Measurements from ENCODE around the gene OTUD5. TPM values are rescaled to one million over a fixed set of nuclear protein-coding genes. Genes with fewer than 3 reads are reported as not detected.

Gene OTUD5
- polyA plus RNA-seq, 1 donor = 35.3 TPM

DNA sequence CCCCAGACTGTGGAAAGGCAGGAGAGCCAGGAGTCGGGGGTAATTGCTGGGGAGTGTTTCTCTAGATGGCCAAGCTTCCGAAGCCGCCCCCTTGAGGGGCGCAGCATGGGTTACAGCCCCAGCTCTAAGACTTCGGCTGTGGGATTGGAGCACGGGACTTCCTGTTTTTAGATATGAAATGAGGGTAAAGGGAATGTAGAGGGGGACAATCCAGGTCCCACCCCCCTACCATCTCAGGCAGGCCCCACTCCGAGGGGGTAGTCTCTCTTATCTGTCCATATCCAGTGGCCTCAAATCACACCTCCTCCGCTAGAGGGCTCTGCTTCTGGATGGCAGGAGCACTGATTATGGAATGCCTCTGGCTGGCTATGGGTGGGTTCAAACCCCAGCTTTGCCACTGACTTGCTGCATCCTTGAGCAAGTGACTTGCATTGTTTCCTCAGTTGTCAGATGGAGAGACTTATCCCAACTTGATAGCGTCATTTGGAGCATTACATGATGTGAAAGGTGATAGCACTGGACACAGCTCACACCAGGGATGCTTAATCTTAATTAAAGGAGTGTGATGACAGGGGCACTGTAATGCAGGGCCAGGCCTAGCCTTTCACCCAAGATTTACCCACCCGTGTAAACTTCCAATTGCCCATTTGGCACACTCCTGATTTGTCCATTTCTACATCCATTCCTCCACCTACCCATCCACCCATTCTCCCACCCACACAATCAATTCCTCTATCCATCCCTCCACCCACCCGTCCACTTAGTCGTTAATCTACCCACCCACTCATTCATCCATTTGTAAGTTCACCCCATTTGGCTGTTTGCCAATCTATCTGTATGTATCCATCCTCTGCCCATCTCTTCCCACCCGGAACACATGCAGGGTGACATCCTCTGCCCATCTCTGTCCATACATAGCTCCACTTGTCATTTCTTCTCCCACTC is 15.1 kb upstream of the OTUD5 start:
- no peak for DNase-seq (ENCODE audit: low read depth)

DNA sequence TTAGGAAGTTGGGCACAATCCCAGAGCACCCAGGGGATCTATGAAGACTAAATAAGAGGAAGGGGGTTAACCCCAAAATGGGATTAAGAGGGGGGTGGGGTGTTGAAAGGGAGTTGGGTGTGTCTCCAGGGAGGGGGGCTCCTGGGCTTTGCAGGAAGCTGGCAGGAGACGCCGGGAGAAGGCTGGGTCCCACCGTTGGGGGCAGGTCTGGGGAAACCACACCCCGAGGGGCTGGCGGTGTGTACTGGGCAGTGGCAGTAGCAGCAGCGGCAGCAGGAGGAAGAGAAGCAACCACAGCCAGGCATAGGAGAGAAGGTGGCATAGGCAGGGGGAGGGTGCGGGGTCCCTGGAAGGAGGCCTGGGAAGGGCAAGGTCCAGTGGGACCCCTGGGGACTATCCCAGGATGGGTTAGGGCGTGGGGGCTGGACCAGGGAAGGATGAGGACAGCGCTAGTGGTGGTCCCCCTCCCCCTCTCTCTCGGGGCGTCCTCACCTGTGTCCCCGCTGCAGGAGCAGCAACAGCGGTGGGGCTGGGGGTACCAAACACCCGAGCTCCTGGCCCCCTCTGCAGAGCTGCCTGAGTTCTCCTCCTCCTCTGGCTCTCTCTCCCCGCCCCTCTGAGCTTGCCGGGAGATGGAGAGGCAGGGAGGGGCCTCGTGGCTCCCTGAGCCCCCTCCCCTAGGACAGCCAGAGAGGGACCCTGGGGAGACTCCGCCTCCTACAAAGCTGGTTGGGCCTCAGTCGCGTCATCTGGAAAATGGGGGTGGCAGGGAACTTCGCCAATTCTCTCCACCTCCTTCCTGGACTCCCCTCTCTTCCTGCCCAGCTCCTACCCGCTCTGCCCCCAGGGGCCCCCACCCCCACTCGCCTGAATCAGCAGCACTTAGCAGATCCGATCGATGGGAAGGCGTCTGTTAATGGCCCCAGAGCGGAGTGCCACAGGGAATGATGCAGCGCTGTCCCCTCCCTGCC is 14.1 kb upstream of the OTUD5 start, which contains the start of gene KCND1:
Gene KCND1, minus strand, starts transcription at position 596 of the 971 bp plus-strand sequence. CDS start 1,573 bp downstream, outside the sequence.
- DNase-seq (ENCODE audit: low read depth) = no peak

DNA sequence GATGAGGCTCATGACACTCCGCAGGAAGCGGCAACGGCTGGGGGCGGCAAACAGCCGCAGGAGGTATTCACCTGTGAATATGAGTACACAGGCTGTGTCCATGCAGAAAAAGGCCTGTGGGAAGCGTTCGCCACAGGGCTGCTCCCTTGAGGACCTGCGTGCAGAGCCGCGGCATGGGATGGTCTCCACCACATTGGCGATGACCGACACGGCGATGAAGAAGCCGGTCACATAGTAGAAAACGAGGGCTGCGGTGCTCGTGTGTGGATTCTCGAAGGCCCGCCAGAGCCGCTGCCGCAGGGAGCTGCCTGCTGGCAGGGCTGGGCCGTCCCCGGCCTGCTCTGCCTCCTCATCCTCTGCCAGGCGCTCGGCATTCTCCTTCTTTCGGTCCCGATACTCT is 12.1 kb upstream of the OTUD5 start:
- no peak for DNase-seq (ENCODE audit: low read depth)

DNA sequence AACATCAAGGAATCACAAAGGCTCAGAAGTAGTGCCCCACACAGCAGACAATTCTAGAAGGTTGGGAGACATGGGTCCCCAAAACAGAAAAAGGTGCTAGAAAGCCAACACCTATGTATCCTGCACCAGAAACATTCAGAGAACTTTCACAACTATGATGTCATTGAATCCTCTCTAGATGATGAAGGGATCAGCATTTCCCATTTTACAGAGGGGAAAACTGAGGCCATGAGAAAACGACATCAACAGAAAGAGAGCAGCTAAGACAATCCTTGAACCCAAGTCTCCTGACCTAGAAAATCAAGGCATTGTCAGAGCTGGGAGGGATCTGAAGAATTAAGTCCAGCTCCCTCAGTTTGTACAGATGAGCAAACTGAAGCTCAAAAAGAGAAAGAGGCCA is 11.0 kb upstream of the OTUD5 start:
- DNase-seq (ENCODE audit: low read depth) = no peak

DNA sequence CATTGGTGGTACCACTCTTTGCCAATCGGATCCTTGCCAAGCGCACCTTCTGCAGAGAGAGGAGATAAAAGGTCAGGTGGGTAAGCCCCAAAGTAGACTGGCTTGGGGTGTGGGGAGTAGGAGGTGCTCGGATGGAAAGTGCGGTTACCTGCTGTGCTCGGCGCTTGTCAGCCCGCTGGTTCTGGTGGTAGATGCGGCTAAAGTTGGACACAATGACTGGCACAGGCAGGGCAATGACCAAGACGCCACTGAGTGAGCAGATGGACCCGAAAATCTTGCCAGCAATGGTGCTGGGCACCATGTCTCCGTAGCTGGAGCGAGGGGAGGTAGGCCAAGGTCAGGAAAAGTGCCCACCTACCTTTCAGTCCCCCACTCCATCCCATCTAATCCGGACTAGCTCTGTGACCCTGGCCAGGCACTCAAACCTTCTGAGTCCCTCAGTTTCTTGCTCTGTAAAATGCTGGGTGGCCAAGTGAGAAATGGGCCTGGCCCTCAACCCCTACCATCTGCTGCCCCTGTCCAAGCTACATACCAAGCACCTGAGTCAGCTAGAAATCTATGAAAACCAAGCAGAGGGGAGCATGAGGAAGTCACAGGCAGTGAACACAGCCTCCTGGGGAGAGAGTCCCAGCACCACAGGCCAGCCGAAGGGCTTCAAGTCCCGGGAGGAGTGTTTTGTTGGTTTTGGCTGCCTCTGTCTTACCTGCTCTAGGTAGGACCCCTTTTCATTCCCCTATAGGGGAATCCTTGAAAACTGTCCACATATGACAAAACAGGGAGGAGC is 9.6 kb upstream of the OTUD5 start:
- no peak for DNase-seq (ENCODE audit: low read depth)

DNA sequence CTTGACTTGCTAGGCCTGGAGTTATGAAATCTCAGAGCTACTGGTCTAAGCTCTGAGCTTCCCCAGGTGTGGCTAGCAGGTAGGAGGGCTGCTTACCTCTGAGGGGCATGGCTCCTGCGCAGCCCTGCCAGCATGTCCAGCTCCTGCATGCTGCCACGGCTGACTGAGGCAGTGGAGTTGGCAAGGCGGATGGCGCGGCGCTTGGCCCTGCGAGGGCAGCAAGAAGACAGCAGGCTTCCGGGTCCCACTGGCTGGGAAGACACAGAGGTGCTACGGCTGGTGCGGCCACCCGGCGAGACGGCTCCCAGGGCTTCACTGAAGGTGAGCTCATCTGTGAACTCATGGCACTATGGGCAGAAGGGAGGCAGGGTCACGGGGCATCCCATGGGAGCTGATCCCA is 8.6 kb upstream of the OTUD5 start:
- no peak for DNase-seq (ENCODE audit: low read depth)

DNA sequence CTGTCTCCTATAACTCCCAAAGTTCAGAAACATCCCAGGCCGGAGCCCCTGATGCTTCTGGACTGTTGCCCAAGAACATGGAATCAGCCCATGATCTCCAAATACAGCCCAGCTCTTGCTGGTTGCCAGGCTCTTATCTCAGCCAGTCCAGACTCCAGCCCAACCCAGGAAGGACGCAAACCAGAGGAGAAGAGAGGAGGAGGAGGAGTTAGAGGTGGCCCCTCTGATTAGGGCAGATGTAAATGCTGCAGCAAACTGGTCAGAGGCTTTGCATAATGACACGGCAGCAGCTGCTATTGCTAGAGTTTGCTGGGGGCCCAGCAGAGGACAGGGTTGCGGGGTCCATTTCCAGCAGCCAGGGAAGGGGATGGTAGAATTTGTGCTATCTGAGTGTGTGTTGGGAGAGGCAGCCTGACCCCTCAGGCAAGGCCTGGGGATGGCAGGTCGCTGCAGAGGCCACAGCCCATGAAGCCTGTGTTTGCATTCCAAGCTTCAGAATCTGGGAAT is 4.2 kb upstream of the OTUD5 start:
- no peak for DNase-seq (ENCODE audit: low read depth)

DNA sequence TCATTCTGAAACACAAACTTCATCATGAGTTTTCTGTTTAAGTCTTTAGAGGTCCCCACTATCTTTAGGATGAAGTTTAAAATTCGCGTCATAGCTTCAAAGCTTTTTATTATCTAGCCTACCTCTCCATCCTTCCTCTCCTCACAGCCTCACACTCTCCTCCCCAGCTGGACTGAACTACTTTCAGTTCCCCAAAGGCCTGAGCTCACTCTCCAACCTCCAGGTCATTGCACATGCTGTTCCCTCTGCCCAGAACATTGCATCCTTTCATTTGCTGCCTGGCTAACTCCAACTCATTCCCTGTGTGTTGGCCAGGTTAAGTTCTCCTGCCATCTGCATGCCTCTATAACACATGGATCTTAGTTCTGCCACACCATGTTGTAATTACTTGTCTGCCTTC is 2.9 kb upstream of the OTUD5 start:
- DNase-seq (ENCODE audit: low read depth) = no peak

DNA sequence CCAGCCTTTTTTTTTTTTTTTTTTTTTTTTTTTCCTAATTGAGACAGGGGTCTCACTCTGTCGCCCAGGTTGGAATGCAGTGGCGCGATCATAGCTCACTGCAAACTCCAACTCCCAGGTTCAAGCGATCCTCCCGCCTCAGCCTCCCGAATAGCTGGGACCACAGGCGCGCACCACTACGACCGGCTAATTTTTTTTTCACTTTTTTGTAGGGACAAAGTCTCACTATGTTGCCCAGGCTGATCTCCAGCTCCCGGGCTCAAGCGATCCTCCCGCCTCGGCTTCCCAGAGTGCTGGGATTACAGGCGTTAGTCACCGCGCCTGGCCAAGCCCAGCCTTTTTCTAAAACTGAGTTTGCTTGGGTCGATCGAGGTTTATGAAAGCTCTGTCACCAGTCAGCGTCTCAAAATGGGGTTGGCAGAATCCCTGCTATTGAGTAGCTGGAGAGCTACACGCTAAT is 1.3 kb upstream of the OTUD5 start:
- no peak for DNase-seq (ENCODE audit: low read depth)

DNA sequence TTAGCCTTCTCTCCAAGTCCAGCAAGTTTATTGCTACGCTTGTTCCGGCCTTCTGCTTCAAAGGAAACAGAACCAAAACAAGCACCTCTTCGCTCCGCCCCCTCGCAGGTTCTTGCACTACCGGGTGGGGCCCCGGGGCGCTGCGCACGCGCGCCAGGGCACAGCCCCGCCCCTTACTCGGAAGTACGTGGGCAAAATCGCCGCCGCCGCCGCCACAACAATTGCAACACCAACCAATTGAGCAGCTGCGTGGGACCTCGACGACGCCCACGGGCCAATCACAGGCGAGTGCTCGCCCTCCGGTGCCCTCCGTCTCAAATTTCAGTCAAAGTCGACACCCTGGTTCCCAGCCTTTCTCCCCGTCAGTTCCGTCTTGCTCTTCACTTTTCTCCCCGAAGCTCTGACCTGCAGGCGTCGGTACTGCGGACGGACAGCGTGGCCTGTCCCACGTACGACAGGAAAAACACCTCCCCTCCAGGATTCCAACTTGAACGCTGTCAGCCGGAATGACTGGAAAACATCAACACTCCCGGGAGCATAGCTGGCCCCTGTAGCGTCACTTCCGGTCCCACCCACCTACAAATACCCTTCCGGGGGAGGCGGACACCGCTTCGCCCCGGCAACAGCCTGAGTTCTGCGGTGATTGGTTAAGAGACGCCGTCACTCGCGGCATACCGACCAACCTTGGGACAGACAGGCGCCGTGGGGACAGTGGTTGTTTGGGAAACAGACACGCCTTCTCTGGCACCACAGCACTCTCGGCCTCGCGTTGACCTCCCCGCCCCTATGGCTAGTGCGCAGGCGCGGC is 624 bp upstream of the OTUD5 start:
- DNase-seq (ENCODE audit: low read depth) = peak; percentile 95

DNA sequence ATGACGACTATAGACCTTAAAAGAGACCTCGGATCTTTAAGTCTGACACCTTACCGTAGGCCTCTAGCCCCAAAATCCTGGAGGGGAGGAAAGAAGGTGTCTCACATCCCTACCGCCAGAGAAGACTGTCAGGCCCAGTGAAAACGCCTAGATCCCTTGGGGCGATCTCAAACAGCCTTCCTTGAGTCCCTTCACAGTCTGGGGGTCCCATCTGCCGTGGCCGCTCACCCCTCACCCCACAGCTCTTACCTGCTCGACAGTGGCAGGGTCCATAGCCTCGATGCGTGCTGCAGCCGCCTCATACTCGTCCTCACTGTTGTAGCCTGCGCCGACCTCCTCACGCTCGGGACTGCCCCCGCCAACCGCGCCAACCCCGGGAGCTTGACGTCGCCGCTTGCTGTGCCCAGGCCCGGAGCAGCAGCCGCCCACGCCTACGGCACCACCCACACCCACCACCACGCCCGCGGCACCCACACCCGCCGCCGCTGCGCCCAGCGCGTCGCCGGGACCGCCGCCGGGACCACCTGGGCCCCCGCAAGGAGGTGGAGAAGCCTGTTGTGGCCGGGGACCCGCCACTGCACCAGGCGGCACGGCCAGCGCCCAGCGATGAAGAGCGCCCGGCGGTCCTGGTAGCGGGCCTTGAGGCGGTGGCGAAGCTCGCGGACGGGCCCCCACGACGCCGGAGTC is 536 bp downstream of the OTUD5 start:
- DNase-seq (ENCODE audit: low read depth) = no peak

DNA sequence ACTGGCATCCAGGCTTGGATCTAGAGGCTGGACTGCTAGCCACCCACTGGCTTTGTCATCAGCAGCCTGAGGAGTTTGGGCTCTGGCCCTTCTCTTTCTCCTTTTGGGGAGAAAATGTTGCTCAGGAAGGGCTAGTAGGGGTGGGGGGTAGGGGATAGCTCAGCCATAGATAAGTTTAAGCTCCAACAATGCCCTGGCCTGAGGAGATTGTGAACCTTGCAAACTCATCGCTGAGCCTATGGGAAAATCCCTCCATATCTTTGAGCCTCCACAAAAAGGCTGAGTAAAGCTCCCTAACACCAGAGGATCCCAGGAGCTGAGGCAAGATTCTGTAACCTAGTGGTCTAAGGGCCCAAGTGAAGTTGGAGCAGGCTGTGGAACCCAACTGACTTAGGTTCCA is 8.8 kb downstream of the OTUD5 start:
- no peak for DNase-seq (ENCODE audit: low read depth)

DNA sequence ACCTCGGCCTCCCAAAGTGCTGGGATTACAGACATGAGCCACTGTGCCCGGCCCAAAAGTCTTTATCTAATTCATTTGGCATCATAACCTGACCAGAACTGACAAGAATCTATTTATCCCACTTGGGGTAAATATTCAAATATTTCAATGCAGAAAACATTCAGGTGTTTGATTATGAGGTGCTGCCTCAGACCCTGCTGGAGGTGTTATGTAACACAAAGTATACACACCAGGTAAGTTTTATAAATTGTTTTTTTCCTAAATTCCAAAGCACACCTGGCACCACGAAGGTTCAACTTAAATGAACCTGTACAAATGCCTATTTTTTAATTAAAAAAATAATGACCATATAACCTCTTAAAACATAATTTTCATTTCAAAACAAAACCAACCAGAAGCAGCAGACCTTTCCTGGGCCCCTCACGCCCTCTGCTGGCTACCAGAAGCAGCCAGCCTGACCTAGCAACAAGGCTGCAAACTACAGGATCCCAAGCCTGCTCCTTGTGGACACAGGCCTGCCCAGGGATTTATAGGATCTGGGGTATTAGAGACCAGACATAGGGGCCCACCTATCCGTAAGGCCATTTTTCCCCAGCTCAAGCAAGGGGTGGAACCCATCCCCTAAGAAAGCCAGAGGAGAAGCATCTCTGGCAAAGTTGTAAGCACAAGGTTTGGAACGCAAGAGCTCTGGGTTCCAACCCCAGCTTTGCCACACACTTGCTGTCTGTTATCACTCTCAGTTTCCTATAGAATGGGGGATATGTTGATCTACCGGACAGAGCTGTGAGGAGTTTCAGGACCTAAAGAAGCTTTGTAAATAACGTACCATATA is 11.7 kb downstream of the OTUD5 start:
- DNase-seq (ENCODE audit: low read depth) = no peak

DNA sequence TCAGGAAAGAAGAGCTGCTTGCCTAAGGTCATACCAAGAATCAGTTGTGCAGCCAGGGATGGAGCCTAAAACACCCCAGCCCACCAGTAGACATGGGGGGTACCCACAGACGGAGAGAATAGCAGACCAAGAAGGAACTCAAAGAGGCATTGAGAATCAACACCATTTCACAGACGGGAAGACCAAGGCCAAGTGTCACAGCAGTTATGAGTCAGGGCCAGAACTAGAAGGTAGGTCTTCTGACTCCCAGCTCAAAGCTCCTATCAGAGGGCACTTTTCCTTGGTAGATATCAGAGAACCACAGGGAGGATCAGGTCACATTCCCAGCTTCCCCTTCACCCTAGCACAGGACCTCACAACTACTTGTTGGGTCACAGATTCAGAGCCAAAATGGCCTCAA is 14.5 kb downstream of the OTUD5 start:
- no peak for DNase-seq (ENCODE audit: low read depth)

DNA sequence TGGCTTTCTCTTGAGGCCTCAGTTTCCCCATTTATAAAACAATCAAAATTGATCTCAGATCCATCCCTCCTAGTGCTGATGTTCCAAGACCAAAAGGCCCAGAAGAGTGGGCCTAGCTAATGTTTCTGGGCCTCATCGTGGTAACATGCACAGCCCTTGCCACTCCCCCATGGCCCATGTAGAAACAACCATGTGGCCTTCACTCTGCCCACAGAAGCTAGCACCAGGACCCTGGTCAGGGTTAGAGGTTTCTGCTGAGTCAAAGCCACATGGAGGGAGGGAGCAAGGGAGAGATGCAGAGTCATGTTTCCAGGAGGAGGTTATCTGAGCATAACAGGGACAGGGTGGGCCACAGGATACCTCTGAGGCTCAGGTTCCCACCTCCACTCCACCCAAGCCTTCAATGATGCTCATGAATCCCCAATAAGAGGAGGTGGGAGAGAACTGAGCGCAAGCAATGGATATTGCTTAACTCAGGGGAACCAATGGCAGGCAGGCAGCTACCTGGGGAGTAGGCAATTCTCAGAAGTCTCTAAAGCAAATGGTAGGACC is 16.9 kb downstream of the OTUD5 start:
- DNase-seq (ENCODE audit: low read depth) = no peak

DNA sequence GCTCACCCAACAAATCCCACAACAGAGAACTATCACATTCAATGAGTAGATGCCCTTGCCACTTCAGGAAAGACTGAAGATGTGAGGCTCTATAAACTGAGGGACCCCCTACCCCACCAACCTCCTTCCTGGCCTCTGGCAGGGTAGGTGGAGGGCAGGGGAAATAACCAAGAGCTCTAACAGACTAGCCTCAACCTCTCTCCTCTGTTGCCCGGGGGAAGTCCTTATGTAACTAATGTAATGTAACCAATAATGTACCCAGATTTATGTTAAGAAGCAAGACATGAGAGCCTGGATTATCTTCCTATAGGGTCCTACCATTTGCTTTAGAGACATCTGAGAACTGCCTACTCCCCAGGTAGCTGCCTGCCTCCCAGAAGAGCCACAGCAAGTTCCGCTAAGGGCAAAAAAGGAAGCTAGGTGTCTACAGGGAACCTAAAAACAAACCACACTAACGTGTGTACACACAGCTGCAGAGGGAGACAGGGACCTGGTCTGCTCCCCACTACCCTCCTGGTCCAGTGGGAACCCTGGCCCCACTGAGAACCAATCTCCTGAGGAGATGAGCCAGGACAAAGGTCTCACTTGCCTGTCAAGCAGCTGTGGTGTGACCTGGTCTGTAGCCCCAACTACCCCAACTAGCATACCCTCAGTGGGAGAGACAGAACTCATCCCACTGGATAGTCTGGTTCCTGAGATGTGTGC is 17.7 kb downstream of the OTUD5 start:
- no peak for DNase-seq (ENCODE audit: low read depth)

DNA sequence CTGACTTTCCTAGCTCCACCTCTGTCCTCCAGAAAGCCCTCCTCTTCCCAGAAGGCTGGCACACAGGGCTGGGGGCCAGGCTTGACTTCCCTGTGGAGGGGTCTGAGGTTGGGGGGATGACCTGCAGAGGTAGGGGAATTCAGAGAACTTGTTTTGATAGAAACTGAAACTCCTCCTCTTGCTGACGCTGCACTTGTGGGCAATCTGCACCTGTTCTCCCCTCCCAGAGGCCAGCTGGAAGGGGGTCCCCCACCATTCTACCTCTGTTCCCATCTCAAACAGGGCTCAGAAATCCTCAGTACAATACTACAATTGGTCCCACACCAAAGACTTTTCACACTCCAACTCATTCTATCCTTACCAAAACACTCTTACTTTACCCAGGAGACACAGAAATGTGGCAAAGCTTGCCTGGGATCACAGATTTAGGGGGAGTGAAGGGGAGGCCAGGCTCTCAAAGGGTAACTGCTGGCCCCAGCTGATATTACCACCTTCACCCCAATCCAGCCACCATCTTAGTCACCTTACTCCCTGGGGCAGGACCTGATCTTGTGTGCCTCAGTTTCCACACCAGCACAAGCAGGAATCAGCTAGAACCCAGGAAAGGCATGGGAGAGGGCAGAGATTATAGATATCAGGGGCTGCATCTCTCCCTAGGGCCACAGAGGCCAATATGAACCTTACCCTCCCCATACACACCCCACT is 18.5 kb downstream of the OTUD5 start:
- no peak for DNase-seq (ENCODE audit: low read depth)

Measured in forelimb muscle (tissue), 1 donor.